ENCODE data around the gene STT3B.

DNA sequence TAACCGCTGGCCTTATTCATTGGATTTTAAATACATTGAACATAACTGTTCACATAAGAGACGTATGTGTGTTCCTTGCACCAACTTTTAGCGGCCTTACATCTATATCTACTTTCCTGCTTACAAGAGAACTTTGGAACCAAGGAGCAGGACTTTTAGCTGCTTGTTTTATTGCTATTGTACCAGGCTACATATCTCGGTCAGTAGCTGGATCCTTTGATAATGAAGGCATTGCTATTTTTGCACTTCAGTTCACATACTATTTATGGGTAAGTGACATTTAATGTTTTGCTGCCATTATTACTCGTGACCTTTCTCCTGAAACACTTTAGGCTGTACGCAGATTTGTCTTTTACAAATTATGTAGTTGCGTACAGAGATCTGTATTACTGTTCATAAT is 47.1 kb downstream of the STT3B start:
- no peak for TF ChIP-seq EZH2 (IDR thresholded peaks at IDR 0.05; ENCODE audit: low read length, unreplicated experiment)
- TF ChIP-seq, protein P1, sequence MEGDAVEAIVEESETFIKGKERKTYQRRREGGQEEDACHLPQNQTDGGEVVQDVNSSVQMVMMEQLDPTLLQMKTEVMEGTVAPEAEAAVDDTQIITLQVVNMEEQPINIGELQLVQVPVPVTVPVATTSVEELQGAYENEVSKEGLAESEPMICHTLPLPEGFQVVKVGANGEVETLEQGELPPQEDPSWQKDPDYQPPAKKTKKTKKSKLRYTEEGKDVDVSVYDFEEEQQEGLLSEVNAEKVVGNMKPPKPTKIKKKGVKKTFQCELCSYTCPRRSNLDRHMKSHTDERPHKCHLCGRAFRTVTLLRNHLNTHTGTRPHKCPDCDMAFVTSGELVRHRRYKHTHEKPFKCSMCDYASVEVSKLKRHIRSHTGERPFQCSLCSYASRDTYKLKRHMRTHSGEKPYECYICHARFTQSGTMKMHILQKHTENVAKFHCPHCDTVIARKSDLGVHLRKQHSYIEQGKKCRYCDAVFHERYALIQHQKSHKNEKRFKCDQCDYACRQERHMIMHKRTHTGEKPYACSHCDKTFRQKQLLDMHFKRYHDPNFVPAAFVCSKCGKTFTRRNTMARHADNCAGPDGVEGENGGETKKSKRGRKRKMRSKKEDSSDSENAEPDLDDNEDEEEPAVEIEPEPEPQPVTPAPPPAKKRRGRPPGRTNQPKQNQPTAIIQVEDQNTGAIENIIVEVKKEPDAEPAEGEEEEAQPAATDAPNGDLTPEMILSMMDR (conservative IDR thresholded peaks at IDR 0.05; ENCODE audit: low read depth, low read length), result no peak
- no peak for TF ChIP-seq EZH2phosphoT487 (IDR thresholded peaks at IDR 0.05; ENCODE audit: borderline replicate concordance, low read length)
